A673 (cell line): Measurements from ENCODE around the gene GP5. TPM values are rescaled to one million over a fixed set of nuclear protein-coding genes. Genes with fewer than 3 reads are reported as not detected.

Source experiments
- BruUV-seq: library from RNA; stranded (reverse); fragments of 400-500 nt; replicated peaks from 2 replicates; lab custom pipeline; 2021; lab: Mats Ljungman, UMichigan
- CTCF ChIA-PET: fragments of 300-600 bp; sonication (Branson Sonifier 250); formaldehyde crosslinking; loops from one replicate; lab custom pipeline; 2022; ENCODE audit warnings: antibody characterized with exemption; lab: Charles Lee
- POLR2A ChIA-PET: fragments of 300-600 bp; sonication (Branson Sonifier 250); formaldehyde crosslinking; loops from one replicate; lab custom pipeline; 2022; ENCODE audit warnings: antibody characterized with exemption; ENCODE audit not compliant: low non-redundant PET; lab: Charles Lee
- DNase-seq: peaks from one replicate; pipeline ENCODE4 v3.0.0-alpha.2; 2015; ENCODE audit warnings: low spot score
- H3K27ac ChIP-seq: fragments of 200-600 bp; sonication (generic); 2 replicates; pipeline ENCODE4 v1.5.1; 2016; ENCODE audit warnings: mixed run types, low read depth, mild to moderate bottlenecking, mixed read lengths, antibody characterized with exemption, low read length; ENCODE audit not compliant: poor library complexity, severe bottlenecking
- H3K27me3 ChIP-seq: fragments of 200-600 bp; sonication (generic); replicated peaks from 2 replicates; pipeline ENCODE4 v1.6.1; 2017; ENCODE audit warnings: mixed run types, low read depth, mild to moderate bottlenecking, mixed read lengths, antibody characterized with exemption, low read length; ENCODE audit not compliant: insufficient read depth, poor library complexity
- H3K36me3 ChIP-seq: fragments of 200-600 bp; sonication (generic); 2 replicates; pipeline ENCODE4 v1.6.1; 2016; ENCODE audit warnings: mixed run types, mild to moderate bottlenecking, mixed read lengths, antibody characterized with exemption, low read length; ENCODE audit not compliant: insufficient read depth, poor library complexity, severe bottlenecking
- H3K4me1 ChIP-seq: fragments of 200-600 bp; sonication (generic); 2 replicates; pipeline ENCODE4 v1.6.1; 2017; ENCODE audit warnings: mixed run types, mild to moderate bottlenecking, mixed read lengths, antibody characterized with exemption, low read length; ENCODE audit not compliant: insufficient read depth, poor library complexity, severe bottlenecking
- H3K4me3 ChIP-seq: fragments of 200-600 bp; sonication (generic); 2 replicates; pipeline ENCODE4 v1.5.1; 2016; ENCODE audit warnings: low read depth, mixed run types, mild to moderate bottlenecking, mixed read lengths, low read length; ENCODE audit not compliant: poor library complexity, severe bottlenecking
- H3K9me3 ChIP-seq: fragments of 200-600 bp; sonication (generic); 2 replicates; pipeline ENCODE4 v1.6.1; 2016; ENCODE audit warnings: mixed run types, low read depth, mild to moderate bottlenecking, mixed read lengths, antibody characterized with exemption, low read length; ENCODE audit not compliant: poor library complexity, severe bottlenecking
- CTCF ChIP-seq: fragments of 300-800, 200-600 bp; sonication (generic); conservative IDR thresholded peaks from 2 replicates; pipeline ENCODE4 v1.5.1; 2017; ENCODE audit warnings: low read depth, mild to moderate bottlenecking, antibody characterized with exemption, low read length, moderate library complexity, mixed read lengths
- EZH2 ChIP-seq: fragments of 200-600 bp; sonication (generic); IDR thresholded peaks from 2 replicates; pipeline ENCODE4 v1.6.1; 2017; ENCODE audit warnings: borderline replicate concordance, low read depth, mild to moderate bottlenecking, mixed read lengths, antibody characterized with exemption, low read length; ENCODE audit not compliant: poor library complexity, severe bottlenecking
- intact Hi-C: fragments of 100-400 bp; cut with micrococcal nuclease; formaldehyde crosslinking; loops from one replicate; pipeline ENCODE4 v1.10.0; 2022; ENCODE audit not compliant: unreplicated experiment
- total RNA-seq: library from RNA; stranded (reverse); gene quantifications from 2 replicates; pipeline ENCODE4 v1.2.3, GENCODE V29; 2021

Gene GP5
- total RNA-seq, 1 experiment from 2014 or later = 0.11 TPM

GRCh38 chr3:194352667-194353246 is 46.3 kb downstream of the GP5 start:
- ChIA-PET CTCF (no interaction called here), POLR2A (no interaction called here)
- TF ChIP-seq EZH2 (no peak), CTCF (no peak)
- DNase-seq = no peak
- H3K27me3 ChIP-seq = no peaks in the 10 kb centered on the region
- no peaks in the 10 kb centered on the region for H3K36me3 ChIP-seq
- no peak overlapping the region for H3K27ac ChIP-seq
- intact Hi-C loops = no loop called here
- no peaks in the 10 kb centered on the region for H3K9me3 ChIP-seq
- no TSS peak for BruUV-seq
- peaks cover 17% of the 10 kb centered on the region for H3K4me1 ChIP-seq
- no peak overlapping the region for H3K4me3 ChIP-seq

- H3K4me3 ChIP-seq = no peak overlapping the region
- H3K36me3 ChIP-seq = no peaks in the 10 kb centered on the region
- DNase-seq = no peak
- ChIA-PET CTCF (no interaction called here), POLR2A (no interaction called here)
- H3K27me3 ChIP-seq = no peaks in the 10 kb centered on the region
- BruUV-seq = no TSS peak
- no peak for TF ChIP-seq CTCF
- TF ChIP-seq EZH2 = no peak
- H3K4me1 ChIP-seq = peaks cover 17% of the 10 kb centered on the region
- intact Hi-C loops = no loop called here
- peak overlapping the region; percentile 72 for H3K27ac ChIP-seq
- H3K9me3 ChIP-seq = no peaks in the 10 kb centered on the region
Observed at GRCh38 chr3:194351952-194352536, 47.0 kb downstream of the GP5 start.

- H3K27ac ChIP-seq = peak within 1 kb of the TSS; percentile 72
- peaks cover 17% of the 10 kb centered on the region for H3K4me1 ChIP-seq
- no TSS peak for BruUV-seq
- no peaks in the 10 kb centered on the region for H3K27me3 ChIP-seq
- H3K9me3 ChIP-seq = no peaks in the 10 kb centered on the region
- DNase-seq = no peak
- POLR2A ChIA-PET = no interaction called here
- TF ChIP-seq CTCF = no peak
- TF ChIP-seq EZH2 = no peak
- CTCF ChIA-PET = interaction anchor here (0.6 to 2.0 kb wide), 3 partner anchors 17 to 647 kb away, joined by 3 to 9 read pairs (median 3); no protein-coding TSS in a partner anchor
- H3K36me3 ChIP-seq = no peaks in the 10 kb centered on the region
- no peak within 1 kb of the TSS for H3K4me3 ChIP-seq
- intact Hi-C loops = no loop called here
Observed at GRCh38 chr3:194351080-194351672, 47.9 kb downstream of the GP5 start, which contains the start of gene CPN2. CPN2 (minus strand) TSS chr3:194351328; CDS start chr3:194342702, 8,626 bp downstream.
